ENCODE measurements around the gene SLC25A45. TPM values are rescaled to one million over a fixed set of nuclear protein-coding genes. Genes with fewer than 3 reads are reported as not detected.

Gene SLC25A45
- total and polyA plus RNA-seq, 11 donors, result 3.8 to 11.6 (median 6.6) TPM

DNA sequence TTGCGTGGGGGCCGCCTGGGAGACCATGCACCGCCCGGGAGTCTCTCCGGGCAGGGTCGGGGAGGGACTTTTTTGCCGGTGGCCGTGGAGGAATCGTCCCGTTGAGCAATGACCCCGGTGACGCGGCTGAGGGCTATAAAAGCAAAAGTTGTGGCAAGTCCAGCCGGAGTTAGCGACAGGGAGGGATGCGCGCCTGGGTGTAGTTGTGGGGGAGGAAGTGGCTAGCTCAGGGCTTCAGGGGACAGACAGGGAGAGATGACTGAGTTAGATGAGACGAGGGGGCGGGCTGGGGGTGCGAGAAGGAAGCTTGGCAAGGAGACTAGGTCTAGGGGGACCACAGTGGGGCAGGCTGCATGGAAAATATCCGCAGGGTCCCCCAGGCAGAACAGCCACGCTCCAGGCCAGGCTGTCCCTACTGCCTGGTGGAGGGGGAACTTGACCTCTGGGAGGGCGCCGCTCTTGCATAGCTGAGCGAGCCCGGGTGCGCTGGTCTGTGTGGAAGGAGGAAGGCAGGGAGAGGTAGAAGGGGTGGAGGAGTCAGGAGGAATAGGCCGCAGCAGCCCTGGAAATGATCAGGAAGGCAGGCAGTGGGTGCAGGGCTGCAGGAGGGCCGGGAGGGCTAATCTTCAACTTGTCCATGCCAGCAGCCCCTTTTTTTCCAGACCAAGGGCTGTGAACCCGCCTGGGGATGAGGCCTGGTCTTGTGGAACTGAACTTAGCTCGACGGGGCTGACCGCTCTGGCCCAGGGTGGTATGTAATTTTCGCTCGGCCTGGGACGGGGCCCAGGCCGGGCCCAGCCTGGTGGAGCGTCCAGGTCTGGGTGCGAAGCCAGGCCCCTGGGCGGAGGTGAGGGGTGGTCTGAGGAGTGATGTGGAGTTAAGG is 40.4 kb upstream of the SLC25A45 start, which contains the start of gene NEAT1:
TSS of gene NEAT1 (plus strand) at position 166 of the 883 bp plus-strand sequence.
- intact Hi-C loops (cut with DNase I), result loop anchor here in 7 of 10 donors (1.0 to 5.0 kb wide), 4 partner anchors 74 to 149 kb away; partner anchors contain the start of genes MALAT1 (in 3 of the 7), FAM89B (in 1 of the 7) and ZNRD2 (in 1 of the 7)
- Histone ChIP-seq H3K4me3 (peak within 1 kb of the TSS; percentile 75 to 96 (median 91)), H3K4me1 (peaks cover 8 to 56% (median 42%) of the 10 kb centered on the region in 12 donors), H3K9me3 (no peaks in the 10 kb centered on the region), H3K36me3 (peaks cover 9 to 50% (median 32%) of the 10 kb centered on the region in 9 donors), H3K27ac (peak within 1 kb of the TSS; percentile 98 to 100 (median 100)), H3K27me3 (no peaks in the 10 kb centered on the region)
- DNase-seq, result peak; percentile 97 to 98 (median 98)
- ATAC-seq, result peak; percentile 3 to 40 (median 27)
- TF ChIP-seq, protein P1, sequence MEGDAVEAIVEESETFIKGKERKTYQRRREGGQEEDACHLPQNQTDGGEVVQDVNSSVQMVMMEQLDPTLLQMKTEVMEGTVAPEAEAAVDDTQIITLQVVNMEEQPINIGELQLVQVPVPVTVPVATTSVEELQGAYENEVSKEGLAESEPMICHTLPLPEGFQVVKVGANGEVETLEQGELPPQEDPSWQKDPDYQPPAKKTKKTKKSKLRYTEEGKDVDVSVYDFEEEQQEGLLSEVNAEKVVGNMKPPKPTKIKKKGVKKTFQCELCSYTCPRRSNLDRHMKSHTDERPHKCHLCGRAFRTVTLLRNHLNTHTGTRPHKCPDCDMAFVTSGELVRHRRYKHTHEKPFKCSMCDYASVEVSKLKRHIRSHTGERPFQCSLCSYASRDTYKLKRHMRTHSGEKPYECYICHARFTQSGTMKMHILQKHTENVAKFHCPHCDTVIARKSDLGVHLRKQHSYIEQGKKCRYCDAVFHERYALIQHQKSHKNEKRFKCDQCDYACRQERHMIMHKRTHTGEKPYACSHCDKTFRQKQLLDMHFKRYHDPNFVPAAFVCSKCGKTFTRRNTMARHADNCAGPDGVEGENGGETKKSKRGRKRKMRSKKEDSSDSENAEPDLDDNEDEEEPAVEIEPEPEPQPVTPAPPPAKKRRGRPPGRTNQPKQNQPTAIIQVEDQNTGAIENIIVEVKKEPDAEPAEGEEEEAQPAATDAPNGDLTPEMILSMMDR (IDR thresholded peaks at IDR 0.05), result no peak
- peak; percentile 95 to 100 for TF ChIP-seq POLR2A (IDR thresholded peaks at IDR 0.05)
- WGBS, 4 donors, result 0 to 2% (median 1%) methylated on average over 39 to 40 of the region's 40 CpGs

DNA sequence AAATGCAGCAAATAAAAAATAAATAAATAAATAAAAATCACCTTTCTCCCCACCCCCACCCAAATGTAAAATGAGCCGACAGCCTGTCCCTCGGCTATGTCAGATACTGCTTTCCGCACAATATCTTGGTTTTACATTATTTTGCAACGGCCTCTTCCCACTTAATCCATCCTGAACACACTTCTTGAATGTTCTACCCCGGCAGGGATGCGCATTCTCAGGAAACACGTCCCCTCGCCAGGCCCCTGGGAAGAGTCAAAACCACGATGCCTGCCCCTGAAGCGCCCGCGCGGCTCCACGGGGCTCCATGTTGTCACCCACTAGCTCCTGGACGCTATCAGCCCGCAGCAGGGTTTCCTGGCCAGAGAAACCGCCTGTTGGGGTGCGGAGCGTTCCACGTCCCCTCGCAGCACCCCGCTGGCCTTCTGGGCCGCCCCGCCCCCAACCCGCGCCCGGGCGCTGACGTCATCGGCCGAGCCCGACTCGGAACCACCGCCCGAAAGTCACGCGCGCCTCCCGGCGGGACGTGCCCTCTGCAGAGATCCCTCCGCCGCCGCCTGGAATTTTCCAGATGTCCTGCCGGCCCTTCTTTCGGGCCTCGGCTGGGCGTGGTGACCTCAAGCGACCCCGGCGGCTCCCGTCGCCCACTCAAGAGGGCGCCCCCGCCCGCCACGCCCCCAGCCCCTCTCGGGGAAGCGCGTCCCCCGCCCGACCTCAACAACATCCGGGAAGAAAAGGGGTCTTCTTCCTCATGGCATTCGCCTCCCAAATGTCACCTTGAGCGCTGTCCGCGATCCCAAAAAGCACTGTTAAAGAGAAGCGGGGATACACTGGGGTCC is 39.6 kb upstream of the SLC25A45 start:
- peaks cover 11 to 56% (median 42%) of the 10 kb centered on the region in 12 donors for H3K4me1 ChIP-seq
- WGBS, 4 donors, result 0 to 1% (median 1%) methylated on average over 20 to 68 of the region's 68 CpGs

DNA sequence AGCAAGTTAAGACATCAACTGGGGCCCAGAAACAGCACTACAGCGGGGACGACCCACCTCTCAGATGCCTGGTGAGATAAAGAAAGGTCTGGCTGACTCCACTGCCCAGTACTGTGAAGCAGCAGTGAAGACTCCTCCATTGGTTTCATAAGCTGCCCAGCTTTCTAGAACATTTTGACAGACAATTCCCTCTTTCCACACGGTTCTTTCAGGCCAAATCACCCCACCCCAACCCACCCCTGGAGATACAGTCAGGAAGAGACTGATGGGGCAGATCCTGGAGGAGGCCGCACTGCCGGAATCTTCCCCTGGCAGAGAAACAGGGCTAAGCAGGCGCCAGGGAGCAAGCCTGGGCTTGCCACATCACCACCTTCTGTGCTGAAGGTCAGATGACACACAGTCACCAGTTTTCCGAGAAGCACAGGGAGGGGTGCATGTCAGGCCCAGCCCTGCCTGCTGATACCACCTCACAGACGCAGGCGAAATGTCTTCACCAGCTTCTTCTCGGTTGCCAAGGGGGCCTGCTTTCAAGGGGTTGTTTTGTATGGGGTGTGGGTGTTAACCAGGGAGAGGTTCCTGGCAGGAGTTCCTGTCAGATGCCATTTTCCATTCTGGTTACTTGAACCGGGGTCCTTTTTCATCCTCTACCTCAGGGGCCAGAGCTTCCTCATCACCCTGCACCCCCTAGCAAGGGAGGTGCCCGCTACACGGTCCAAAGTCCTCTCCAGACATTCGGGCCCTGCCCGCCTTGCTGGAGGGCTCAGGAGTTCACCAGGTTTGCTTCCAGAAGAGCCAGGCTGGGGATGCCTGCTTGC is 38.7 kb upstream of the SLC25A45 start:
- peak overlapping the region; percentile 98 to 100 (median 100) for H3K27ac ChIP-seq
- DNase-seq, result peak; percentile 90 to 98 (median 93)
- no peaks in the 10 kb centered on the region for H3K9me3 ChIP-seq
- H3K27me3 ChIP-seq, result no peaks in the 10 kb centered on the region
- intact Hi-C loops (cut with DNase I), result loop anchor here in 4 of 10 donors (2.0 to 5.0 kb wide), 3 partner anchors 56 to 151 kb away; partner anchors contain the start of genes MALAT1 (in 2 of the 4), FAM89B (in 1 of the 4) and ZNRD2 (in 1 of the 4)
- peaks cover 11 to 58% (median 47%) of the 10 kb centered on the region in 12 donors for H3K4me1 ChIP-seq
- TF ChIP-seq, protein P1 (IDR thresholded peaks at IDR 0.05), result no peak
- peak in 1 of 2 donors; percentile 64 for TF ChIP-seq POLR2A (IDR thresholded peaks at IDR 0.05)
- H3K36me3 ChIP-seq, result peaks cover 4 to 34% (median 18%) of the 10 kb centered on the region in 9 donors
- H3K4me3 ChIP-seq, result peak overlapping the region; percentile 33 to 96 (median 91)
- WGBS, 4 donors, result 4 to 13% (median 5%) methylated on average over 11 to 15 of the region's 15 CpGs
- peak; percentile 39 to 61 (median 48) for ATAC-seq

More for the DNA sequence above, 39.6 kb upstream of the SLC25A45 start:
- ATAC-seq (peak; percentile 3 to 42 (median 30)), DNase-seq (peak; percentile 99 to 100 (median 99))
- peak in 1 of 2 donors; percentile 82 for TF ChIP-seq POLR2A (IDR thresholded peaks at IDR 0.05)
- TF ChIP-seq, protein P1 (IDR thresholded peaks at IDR 0.05), result peak in 3 of 12 donors; percentile 5 to 31 (median 29)
- H3K27ac ChIP-seq, result peak overlapping the region; percentile 98 to 100 (median 100)
- H3K27me3 ChIP-seq, result no peaks in the 10 kb centered on the region
- H3K36me3 ChIP-seq, result peaks cover 8 to 42% (median 24%) of the 10 kb centered on the region in 9 donors
- intact Hi-C loops (cut with DNase I), result loop anchor here in 7 of 10 donors (1.0 to 5.0 kb wide), 5 partner anchors 55 to 150 kb away; partner anchors contain the start of genes MALAT1 (in 3 of the 7), FAM89B (in 1 of the 7) and ZNRD2 (in 1 of the 7)
- no peaks in the 10 kb centered on the region for H3K9me3 ChIP-seq
- peak overlapping the region; percentile 75 to 96 (median 91) for H3K4me3 ChIP-seq

All from heart left ventricle (tissue), 16 donors.